Cardiac muscle cell (in vitro differentiated cells and primary cell): ENCODE results near the gene ATN1. TPM values are rescaled to one million over a fixed set of nuclear protein-coding genes. Genes with fewer than 3 reads are reported as not detected.

ENCODE experiments used
- DNase-seq, 2 donors: peaks; one replicate each; pipeline versions ENCODE4 v3.0.0 to v3.0.0-alpha.2; 2010 to 2017; ENCODE audit warnings: low read depth in 1 of 2, low spot score in 1 of 2
- H3K27ac ChIP-seq: fragments of 200-600 bp; sonication (generic); 2 replicates; pipeline ENCODE4 v1.5.1; 2016
- H3K27me3 ChIP-seq: fragments of 200-600 bp; sonication (generic); 2 replicates; pipeline ENCODE4 v1.6.0; 2016; ENCODE audit warnings: control low read depth
- H3K36me3 ChIP-seq: fragments of 200-600 bp; sonication (generic); 2 replicates; pipeline ENCODE4 v1.5.1; 2016; ENCODE audit warnings: control low read depth
- H3K4me1 ChIP-seq: fragments of 200-600 bp; sonication (generic); 2 replicates; pipeline ENCODE4 v1.8.1; 2017; ENCODE audit warnings: low read depth, mild to moderate bottlenecking, mixed run types
- H3K4me3 ChIP-seq: fragments of 200-600 bp; sonication (generic); 2 replicates; pipeline ENCODE4 v1.5.1; 2016; ENCODE audit warnings: mild to moderate bottlenecking
- H3K9me3 ChIP-seq: fragments of 200-600 bp; sonication (generic); 2 replicates; pipeline ENCODE4 v1.5.1; 2017; ENCODE audit warnings: low read depth, mild to moderate bottlenecking, control low read depth
- polyA plus RNA-seq: library from polyadenylated mRNA; unstranded; fragments of >200 nt; fragmentation: Nextera tagmentation; extraction: Ambion mirVana; gene quantifications from 2 replicates; pipeline ENCODE4 v1.2.1, GENCODE V29; 2016
- total RNA-seq: library from RNA; depleted of rRNA; stranded (reverse); fragments of >200 nt; gene quantifications from 2 replicates; pipeline ENCODE4 v1.2.3, GENCODE V29; 2016
- TF ChIP-seq, protein P1 (sequence below): IDR thresholded peaks from 2 replicates; pipeline ENCODE4 v1.5.1; 2012; ENCODE audit warnings: low read depth, mild to moderate bottlenecking, low read length

The ATN1 gene
- total and polyA plus RNA-seq, 2 experiments from 2014 or later = 22.8 to 46.4 TPM

DNA sequence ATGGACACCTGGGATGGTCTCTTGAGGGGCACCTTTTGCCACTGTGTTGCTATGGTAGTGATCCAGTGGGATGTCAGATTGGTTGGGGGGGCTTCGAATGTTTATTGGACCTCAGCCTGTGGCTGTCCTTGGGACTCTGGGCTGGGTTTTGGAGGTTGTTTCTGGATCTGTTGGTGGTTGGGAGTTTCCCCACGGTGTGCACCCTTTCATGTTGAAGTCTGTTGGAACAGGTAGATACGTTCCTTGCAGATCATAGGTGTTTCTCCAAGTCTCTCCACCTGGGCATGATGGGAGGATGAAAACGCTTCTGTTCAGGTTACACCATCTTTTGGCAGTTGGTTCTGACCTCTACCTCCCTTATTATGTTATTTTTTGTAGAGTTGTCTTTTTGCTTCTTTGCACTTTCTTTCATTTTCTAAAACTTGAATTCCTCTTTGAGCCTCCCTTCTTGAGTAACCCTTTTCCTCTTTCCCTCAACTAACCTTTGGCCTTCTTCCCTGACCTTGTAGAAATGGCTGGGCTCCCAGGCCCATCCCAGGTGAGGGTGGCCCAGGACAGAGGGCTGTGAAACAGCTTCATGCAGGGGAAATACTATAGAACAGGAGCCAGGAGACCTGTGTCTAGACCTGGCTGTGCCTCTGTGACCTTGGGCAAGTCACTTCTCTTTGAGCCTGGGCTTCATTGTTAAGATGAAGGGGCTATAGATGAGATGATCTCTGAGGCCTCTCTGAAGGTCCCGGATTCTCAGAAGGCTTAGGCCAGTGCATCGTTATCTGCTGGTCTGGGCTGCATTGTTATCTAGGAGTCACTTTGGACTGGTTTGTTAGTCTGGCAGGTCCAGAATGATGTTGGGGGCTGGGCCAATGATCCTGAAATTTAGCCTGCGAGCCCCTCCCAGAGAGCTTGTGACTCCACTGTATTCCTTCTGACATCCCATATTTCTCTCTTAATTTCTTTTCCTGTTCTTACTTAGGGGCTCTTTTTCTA, 2.0 kb downstream of the ATN1 start:
- no peaks in the 10 kb centered on the region for H3K9me3 ChIP-seq
- no peak for DNase-seq
- no peaks in the 10 kb centered on the region for H3K27me3 ChIP-seq
- H3K4me3 ChIP-seq = peak overlapping the region; percentile 93
- H3K36me3 ChIP-seq = peaks cover 14% of the 10 kb centered on the region
- TF ChIP-seq, protein P1, sequence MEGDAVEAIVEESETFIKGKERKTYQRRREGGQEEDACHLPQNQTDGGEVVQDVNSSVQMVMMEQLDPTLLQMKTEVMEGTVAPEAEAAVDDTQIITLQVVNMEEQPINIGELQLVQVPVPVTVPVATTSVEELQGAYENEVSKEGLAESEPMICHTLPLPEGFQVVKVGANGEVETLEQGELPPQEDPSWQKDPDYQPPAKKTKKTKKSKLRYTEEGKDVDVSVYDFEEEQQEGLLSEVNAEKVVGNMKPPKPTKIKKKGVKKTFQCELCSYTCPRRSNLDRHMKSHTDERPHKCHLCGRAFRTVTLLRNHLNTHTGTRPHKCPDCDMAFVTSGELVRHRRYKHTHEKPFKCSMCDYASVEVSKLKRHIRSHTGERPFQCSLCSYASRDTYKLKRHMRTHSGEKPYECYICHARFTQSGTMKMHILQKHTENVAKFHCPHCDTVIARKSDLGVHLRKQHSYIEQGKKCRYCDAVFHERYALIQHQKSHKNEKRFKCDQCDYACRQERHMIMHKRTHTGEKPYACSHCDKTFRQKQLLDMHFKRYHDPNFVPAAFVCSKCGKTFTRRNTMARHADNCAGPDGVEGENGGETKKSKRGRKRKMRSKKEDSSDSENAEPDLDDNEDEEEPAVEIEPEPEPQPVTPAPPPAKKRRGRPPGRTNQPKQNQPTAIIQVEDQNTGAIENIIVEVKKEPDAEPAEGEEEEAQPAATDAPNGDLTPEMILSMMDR = no peak
- H3K27ac ChIP-seq = peak overlapping the region; percentile 2
- peaks cover 37% of the 10 kb centered on the region for H3K4me1 ChIP-seq

DNA sequence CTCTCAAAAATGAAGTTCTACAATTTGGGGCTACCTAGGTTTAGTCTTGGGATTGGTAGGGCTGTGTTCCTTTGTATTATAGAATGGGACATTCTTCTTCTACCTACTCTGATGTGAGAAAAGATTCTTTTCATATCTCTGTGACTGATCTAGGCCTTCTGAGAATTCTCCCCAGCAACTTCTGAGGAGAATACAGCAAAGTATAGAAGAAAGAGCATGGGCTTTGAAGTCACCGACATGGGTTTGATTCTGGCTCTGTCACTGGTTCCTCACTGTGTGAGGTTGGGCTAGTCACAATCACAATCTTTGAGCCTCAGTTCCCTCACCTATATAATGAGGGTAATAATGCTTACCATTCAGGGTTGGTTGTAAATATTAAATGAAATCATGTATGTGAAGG, 5.0 kb downstream of the ATN1 start:
- TF ChIP-seq, protein P1 = no peak
- H3K4me1 ChIP-seq = peaks cover 12% of the 10 kb centered on the region
- no peaks in the 10 kb centered on the region for H3K9me3 ChIP-seq
- no peak for DNase-seq
- H3K36me3 ChIP-seq = peaks cover 16% of the 10 kb centered on the region
- no peaks in the 10 kb centered on the region for H3K27me3 ChIP-seq
- no peak overlapping the region for H3K4me3 ChIP-seq
- no peak overlapping the region for H3K27ac ChIP-seq

- Histone ChIP-seq H3K4me3 (no peak overlapping the region), H3K9me3 (no peaks in the 10 kb centered on the region), H3K27ac (peak overlapping the region; percentile 45), H3K4me1 (peaks cover 20% of the 10 kb centered on the region), H3K27me3 (no peaks in the 10 kb centered on the region), H3K36me3 (peaks cover 16% of the 10 kb centered on the region)
- TF ChIP-seq, protein P1 = no peak
- peak in 1 of 2 donors; percentile 90 for DNase-seq
Measured at GRCh38 chr12:6934110-6934509, 6.4 kb downstream of the ATN1 start.

DNA sequence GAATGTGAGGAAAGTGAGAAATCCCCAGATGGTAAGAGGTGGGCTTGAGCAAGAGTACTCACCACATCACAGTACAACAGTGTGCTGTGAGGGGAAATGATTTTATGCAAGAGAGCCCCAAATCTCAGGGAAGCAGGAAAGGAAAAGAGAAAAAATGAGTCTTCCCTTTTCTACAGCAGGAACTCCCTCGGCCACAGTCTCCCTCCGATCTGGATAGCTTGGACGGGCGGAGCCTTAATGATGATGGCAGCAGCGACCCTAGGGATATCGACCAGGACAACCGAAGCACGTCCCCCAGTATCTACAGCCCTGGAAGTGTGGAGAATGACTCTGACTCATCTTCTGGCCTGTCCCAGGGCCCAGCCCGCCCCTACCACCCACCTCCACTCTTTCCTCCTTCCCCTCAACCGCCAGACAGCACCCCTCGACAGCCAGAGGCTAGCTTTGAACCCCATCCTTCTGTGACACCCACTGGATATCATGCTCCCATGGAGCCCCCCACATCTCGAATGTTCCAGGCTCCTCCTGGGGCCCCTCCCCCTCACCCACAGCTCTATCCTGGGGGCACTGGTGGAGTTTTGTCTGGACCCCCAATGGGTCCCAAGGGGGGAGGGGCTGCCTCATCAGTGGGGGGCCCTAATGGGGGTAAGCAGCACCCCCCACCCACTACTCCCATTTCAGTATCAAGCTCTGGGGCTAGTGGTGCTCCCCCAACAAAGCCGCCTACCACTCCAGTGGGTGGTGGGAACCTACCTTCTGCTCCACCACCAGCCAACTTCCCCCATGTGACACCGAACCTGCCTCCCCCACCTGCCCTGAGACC, 7.8 kb downstream of the ATN1 start:
- no peak overlapping the region for H3K4me3 ChIP-seq
- no peaks in the 10 kb centered on the region for H3K9me3 ChIP-seq
- peak in 1 of 2 donors; percentile 51 for DNase-seq
- TF ChIP-seq, protein P1 = no peak
- no peaks in the 10 kb centered on the region for H3K27me3 ChIP-seq
- peaks cover 8% of the 10 kb centered on the region for H3K4me1 ChIP-seq
- H3K36me3 ChIP-seq = peaks cover 16% of the 10 kb centered on the region
- no peak overlapping the region for H3K27ac ChIP-seq

DNA sequence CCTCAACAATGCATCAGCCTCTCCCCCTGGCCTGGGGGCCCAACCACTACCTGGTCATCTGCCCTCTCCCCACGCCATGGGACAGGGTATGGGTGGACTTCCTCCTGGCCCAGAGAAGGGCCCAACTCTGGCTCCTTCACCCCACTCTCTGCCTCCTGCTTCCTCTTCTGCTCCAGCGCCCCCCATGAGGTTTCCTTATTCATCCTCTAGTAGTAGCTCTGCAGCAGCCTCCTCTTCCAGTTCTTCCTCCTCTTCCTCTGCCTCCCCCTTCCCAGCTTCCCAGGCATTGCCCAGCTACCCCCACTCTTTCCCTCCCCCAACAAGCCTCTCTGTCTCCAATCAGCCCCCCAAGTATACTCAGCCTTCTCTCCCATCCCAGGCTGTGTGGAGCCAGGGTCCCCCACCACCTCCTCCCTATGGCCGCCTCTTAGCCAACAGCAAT, 8.5 kb downstream of the ATN1 start:
- H3K4me3 ChIP-seq = no peak overlapping the region

More for the DNA sequence above, 8.5 kb downstream of the ATN1 start:
- H3K27ac ChIP-seq = peak overlapping the region; percentile 96
- no peaks in the 10 kb centered on the region for H3K9me3 ChIP-seq
- DNase-seq = no peak
- TF ChIP-seq, protein P1 = no peak
- peaks cover 8% of the 10 kb centered on the region for H3K4me1 ChIP-seq
- H3K27me3 ChIP-seq = no peaks in the 10 kb centered on the region
- H3K36me3 ChIP-seq = peaks cover 16% of the 10 kb centered on the region
